Measurements from ENCODE around the gene RXFP4. TPM values are rescaled to one million over a fixed set of nuclear protein-coding genes. Genes with fewer than 3 reads are reported as not detected.

RXFP4 gene
- total and polyA plus RNA-seq, 2 donors from 2014 or later = 0.32 TPM; not detected in 1

DNA sequence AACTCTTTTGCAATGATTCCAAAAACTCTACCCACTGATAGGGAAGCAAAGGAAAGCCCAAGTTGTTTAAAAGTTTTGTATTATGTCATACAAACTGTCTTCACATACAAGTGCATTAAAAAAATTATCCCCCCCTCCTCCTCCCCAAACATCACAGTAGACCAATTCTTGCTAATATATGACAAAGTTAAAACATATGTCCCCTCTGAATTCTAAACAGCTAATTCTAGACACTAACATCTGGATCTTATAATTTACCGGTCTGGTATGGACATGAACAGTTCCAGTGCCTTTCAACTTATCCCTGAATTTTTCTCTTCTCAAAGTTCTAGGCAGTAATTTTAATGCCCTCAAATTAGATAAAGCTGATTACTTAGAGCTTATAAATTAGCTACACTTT lies 43.7 kb upstream of the RXFP4 start:
- FAIRE-seq (no peak), DNase-seq (no peak)
- intact Hi-C loops (cut with DNase I) = no loop called here
- Histone ChIP-seq H3K36me3 (ENCODE audit: control insufficient read depth in 2 of 3, insufficient read depth in 3 of 3, low read length in 3 of 3) (peaks cover 3 to 36% (median 21%) of the 10 kb centered on the region in 3 donors), H3K4me1 (ENCODE audit: control insufficient read depth in 2 of 3, insufficient read depth in 2 of 3, low read depth in 1 of 3, low read length in 3 of 3) (peaks cover 0 to 10% (median 5%) of the 10 kb centered on the region in 3 donors), H3K4me3 (ENCODE audit: low read length in 3 of 3) (no peak overlapping the region), H3K9me3 (ENCODE audit: control insufficient read depth in 2 of 3, insufficient read depth in 1 of 3, low read length in 3 of 3) (no peaks in the 10 kb centered on the region), H3K27me3 (ENCODE audit: control insufficient read depth, insufficient read depth, low read length) (no peaks in the 10 kb centered on the region), H3K9ac (ENCODE audit: low read length in 3 of 3) (no peak overlapping the region), H3K27ac (ENCODE audit: low read depth in 2 of 2, low read length in 2 of 2) (no peak overlapping the region)
- TF ChIP-seq, protein P1, sequence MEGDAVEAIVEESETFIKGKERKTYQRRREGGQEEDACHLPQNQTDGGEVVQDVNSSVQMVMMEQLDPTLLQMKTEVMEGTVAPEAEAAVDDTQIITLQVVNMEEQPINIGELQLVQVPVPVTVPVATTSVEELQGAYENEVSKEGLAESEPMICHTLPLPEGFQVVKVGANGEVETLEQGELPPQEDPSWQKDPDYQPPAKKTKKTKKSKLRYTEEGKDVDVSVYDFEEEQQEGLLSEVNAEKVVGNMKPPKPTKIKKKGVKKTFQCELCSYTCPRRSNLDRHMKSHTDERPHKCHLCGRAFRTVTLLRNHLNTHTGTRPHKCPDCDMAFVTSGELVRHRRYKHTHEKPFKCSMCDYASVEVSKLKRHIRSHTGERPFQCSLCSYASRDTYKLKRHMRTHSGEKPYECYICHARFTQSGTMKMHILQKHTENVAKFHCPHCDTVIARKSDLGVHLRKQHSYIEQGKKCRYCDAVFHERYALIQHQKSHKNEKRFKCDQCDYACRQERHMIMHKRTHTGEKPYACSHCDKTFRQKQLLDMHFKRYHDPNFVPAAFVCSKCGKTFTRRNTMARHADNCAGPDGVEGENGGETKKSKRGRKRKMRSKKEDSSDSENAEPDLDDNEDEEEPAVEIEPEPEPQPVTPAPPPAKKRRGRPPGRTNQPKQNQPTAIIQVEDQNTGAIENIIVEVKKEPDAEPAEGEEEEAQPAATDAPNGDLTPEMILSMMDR (IDR thresholded peaks at IDR 0.05; ENCODE audit: borderline replicate concordance, extremely low read depth, insufficient read depth) = no peak

DNA sequence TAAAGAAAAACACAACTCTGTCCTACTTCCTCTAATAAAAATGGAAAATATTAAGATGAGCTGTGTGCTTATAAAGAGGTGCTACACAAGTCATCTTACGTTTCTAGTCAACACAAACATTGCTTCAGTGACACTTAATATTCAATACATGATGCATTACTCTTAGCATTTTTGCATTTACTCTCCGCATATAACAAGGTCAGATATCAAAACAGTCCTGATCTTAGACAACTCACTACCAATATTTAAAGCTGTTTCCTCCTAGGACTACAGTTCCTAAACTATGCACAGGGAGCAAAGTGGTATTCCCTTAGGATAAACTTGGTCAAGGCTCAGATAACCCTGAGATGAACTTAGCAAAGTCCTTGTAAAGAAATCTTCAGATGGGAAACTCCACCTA lies 42.5 kb upstream of the RXFP4 start:
- peaks cover 3 to 39% (median 24%) of the 10 kb centered on the region in 3 donors for H3K36me3 ChIP-seq (ENCODE audit: control insufficient read depth in 2 of 3, insufficient read depth in 3 of 3, low read length in 3 of 3)
- H3K4me1 ChIP-seq (ENCODE audit: control insufficient read depth in 2 of 3, insufficient read depth in 2 of 3, low read depth in 1 of 3, low read length in 3 of 3) = peaks cover 0 to 2% (median 0%) of the 10 kb centered on the region in 3 donors
- no peak overlapping the region for H3K4me3 ChIP-seq (ENCODE audit: low read length in 3 of 3)
- TF ChIP-seq, protein P1 (IDR thresholded peaks at IDR 0.05; ENCODE audit: borderline replicate concordance, extremely low read depth, insufficient read depth) = no peak
- no peak overlapping the region for H3K27ac ChIP-seq (ENCODE audit: low read depth in 2 of 2, low read length in 2 of 2)
- H3K9me3 ChIP-seq (ENCODE audit: control insufficient read depth in 2 of 3, insufficient read depth in 1 of 3, low read length in 3 of 3) = no peaks in the 10 kb centered on the region
- no peaks in the 10 kb centered on the region for H3K27me3 ChIP-seq (ENCODE audit: control insufficient read depth, insufficient read depth, low read length)
- H3K9ac ChIP-seq (ENCODE audit: low read length in 3 of 3) = no peak overlapping the region
- intact Hi-C loops (cut with DNase I) = no loop called here
- FAIRE-seq (no peak), DNase-seq (no peak)

DNA sequence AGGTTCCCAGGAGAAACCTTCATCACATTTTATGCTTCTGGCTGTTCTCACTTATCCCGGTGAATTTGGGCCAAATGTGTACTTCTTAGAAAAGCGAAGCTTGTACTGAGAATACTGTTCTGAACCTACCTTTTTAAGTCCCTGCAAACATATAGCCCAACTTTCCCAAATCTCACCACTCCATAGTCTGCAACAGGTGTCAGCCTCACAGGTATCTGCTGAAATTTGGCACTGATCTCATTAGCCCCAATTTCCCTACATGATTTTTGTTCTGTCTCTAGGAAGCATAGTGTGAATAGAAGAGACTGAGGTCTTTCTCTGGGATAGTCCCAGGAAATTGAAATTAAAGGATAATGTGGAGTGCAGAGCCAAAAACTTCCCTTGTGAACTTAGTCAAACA lies 41.8 kb upstream of the RXFP4 start:
- peaks cover 3 to 47% (median 32%) of the 10 kb centered on the region in 3 donors for H3K36me3 ChIP-seq (ENCODE audit: control insufficient read depth in 2 of 3, insufficient read depth in 3 of 3, low read length in 3 of 3)
- no peaks in the 10 kb centered on the region for H3K4me1 ChIP-seq (ENCODE audit: control insufficient read depth in 2 of 3, insufficient read depth in 2 of 3, low read depth in 1 of 3, low read length in 3 of 3)

More for the DNA sequence above, 41.8 kb upstream of the RXFP4 start:
- no peak overlapping the region for H3K27ac ChIP-seq (ENCODE audit: low read depth in 2 of 2, low read length in 2 of 2)
- no peaks in the 10 kb centered on the region for H3K9me3 ChIP-seq (ENCODE audit: control insufficient read depth in 2 of 3, insufficient read depth in 1 of 3, low read length in 3 of 3)
- H3K4me3 ChIP-seq (ENCODE audit: low read length in 3 of 3) = no peak overlapping the region
- no peak for FAIRE-seq
- intact Hi-C loops (cut with DNase I) = no loop called here
- H3K27me3 ChIP-seq (ENCODE audit: control insufficient read depth, insufficient read depth, low read length) = no peaks in the 10 kb centered on the region
- no peak for DNase-seq
- H3K9ac ChIP-seq (ENCODE audit: low read length in 3 of 3) = no peak overlapping the region
- TF ChIP-seq, protein P1 (IDR thresholded peaks at IDR 0.05; ENCODE audit: borderline replicate concordance, extremely low read depth, insufficient read depth) = no peak
